Hepatocyte (in vitro differentiated cells): ENCODE results near the gene POC1A. TPM values are rescaled to one million over a fixed set of nuclear protein-coding genes. Genes with fewer than 3 reads are reported as not detected.
A peak's percentile ranks its signal among the peaks of the same experiment; 100 is the strongest.

Experiments used
- DNase-seq: peaks from one replicate; pipeline ENCODE4 v3.0.0-alpha.2; 2016; ENCODE audit warnings: low spot score
- H2AFZ ChIP-seq: fragments of 200-600 bp; sonication (generic); 2 replicates; pipeline ENCODE4 v1.6.0; 2016; ENCODE audit warnings: antibody characterized with exemption, mild to moderate bottlenecking
- H3K27ac ChIP-seq: fragments of 200-600 bp; sonication (generic); 2 replicates; pipeline ENCODE4 v1.5.1; 2016; ENCODE audit warnings: mild to moderate bottlenecking
- H3K27me3 ChIP-seq: fragments of 200-600 bp; sonication (generic); 2 replicates; pipeline ENCODE4 v1.6.1; 2016
- H3K36me3 ChIP-seq: fragments of 200-600 bp; sonication (generic); replicated peaks from 2 replicates; pipeline ENCODE4 v1.5.1; 2016; ENCODE audit warnings: low read depth; ENCODE audit not compliant: insufficient read depth
- H3K4me1 ChIP-seq: fragments of 200-600 bp; sonication (generic); 2 replicates; pipeline ENCODE4 v1.5.1; 2016; ENCODE audit warnings: mild to moderate bottlenecking, moderate library complexity; ENCODE audit not compliant: insufficient read depth
- H3K4me2 ChIP-seq: fragments of 200-600 bp; sonication (generic); 2 replicates; pipeline ENCODE4 v1.6.0; 2016
- H3K4me3 ChIP-seq: fragments of 200-600 bp; sonication (generic); 2 replicates; pipeline ENCODE4 v1.5.1; 2016; ENCODE audit warnings: mild to moderate bottlenecking
- H3K79me2 ChIP-seq: fragments of 200-600 bp; sonication (generic); 2 replicates; pipeline ENCODE4 v1.6.0; 2017; ENCODE audit warnings: mild to moderate bottlenecking
- H3K9me2 ChIP-seq: fragments of 200-600 bp; sonication (generic); replicated peaks from 2 replicates; pipeline ENCODE4 v1.6.0; 2017; ENCODE audit warnings: mild to moderate bottlenecking; ENCODE audit not compliant: insufficient read depth
- H3K9me3 ChIP-seq: fragments of 200-600 bp; sonication (generic); 2 replicates; pipeline ENCODE4 v1.5.1; 2016; ENCODE audit warnings: low read depth, mild to moderate bottlenecking
- H4K20me1 ChIP-seq: fragments of 200-600 bp; sonication (generic); 2 replicates; pipeline ENCODE4 v1.6.0; 2016; ENCODE audit warnings: mild to moderate bottlenecking; ENCODE audit not compliant: insufficient read depth, poor library complexity, severe bottlenecking
- EZH2 ChIP-seq: fragments of 200-600 bp; sonication (generic); IDR thresholded peaks from 2 replicates; pipeline ENCODE4 v1.6.1; 2016; ENCODE audit warnings: antibody characterized with exemption, mild to moderate bottlenecking, borderline replicate concordance
- EZH2phosphoT487 ChIP-seq: fragments of 200-600 bp; sonication (generic); IDR thresholded peaks from one replicate; pipeline ENCODE4 v1.6.1; 2018; ENCODE audit warnings: antibody characterized with exemption, mild to moderate bottlenecking, low read depth, moderate library complexity; ENCODE audit not compliant: unreplicated experiment, severe bottlenecking
- WGBS: methylation state at CpG from one replicate; pipeline ENCODE4 v1.1.6; 2016; ENCODE audit warnings: low lambda C conversion rate; ENCODE audit errors: missing lambda C conversion rate; 5-methylcytosine and 5-hydroxymethylcytosine counted together
- polyA plus RNA-seq: library from polyadenylated mRNA; unstranded; fragments of >200 nt; fragmentation: Nextera tagmentation; extraction: Ambion mirVana; gene quantifications from 2 replicates; pipeline ENCODE4 v1.2.1, GENCODE V29; 2016
- total RNA-seq: library from RNA; depleted of rRNA; stranded (reverse); fragments of >200 nt; gene quantifications from 2 replicates; pipeline ENCODE4 v1.2.3, GENCODE V29; 2014
- TF ChIP-seq, protein P1 (sequence below): fragments of 200-600 bp; sonication (generic); IDR thresholded peaks from 2 replicates; pipeline ENCODE4 v1.5.1; 2016; ENCODE audit warnings: antibody characterized with exemption, mild to moderate bottlenecking; ENCODE audit not compliant: poor library complexity

The POC1A gene
- total and polyA plus RNA-seq, 2 experiments from 2014 or later, result 2.6 to 3.7 TPM

DNA sequence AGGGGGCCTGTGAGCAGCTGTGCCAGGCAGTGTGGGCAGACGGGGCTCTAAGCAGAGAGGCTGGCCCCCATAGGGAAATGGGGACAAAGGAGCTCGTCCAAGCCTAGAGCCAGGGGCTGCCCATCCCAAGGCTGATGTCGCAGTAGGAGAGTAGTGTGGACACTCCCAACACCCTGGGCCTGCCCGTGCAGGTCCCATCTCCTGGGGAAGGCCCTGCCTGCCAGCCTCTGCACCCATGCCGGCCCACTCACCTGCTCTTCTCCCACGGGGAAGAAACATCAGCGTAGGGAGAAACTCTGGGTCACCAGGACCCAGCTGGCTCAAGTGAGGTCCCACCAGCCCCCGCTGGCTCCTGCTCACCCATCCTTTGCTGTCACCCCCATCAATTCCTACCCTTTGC, 87.2 kb downstream of the POC1A start:
- Histone ChIP-seq H4K20me1 (no peaks in the 10 kb centered on the region), H3K9me2 (no peaks in the 10 kb centered on the region), H3K4me1 (peaks cover 29% of the 10 kb centered on the region), H3K4me2 (peak overlapping the region; percentile 53), H3K27ac (peak overlapping the region; percentile 96), H3K9me3 (no peaks in the 10 kb centered on the region), H3K4me3 (no peak overlapping the region), H3K79me2 (no peaks in the 10 kb centered on the region), H2AFZ (no peak overlapping the region), H3K36me3 (no peaks in the 10 kb centered on the region), H3K27me3 (no peaks in the 10 kb centered on the region)
- 92% methylated on average over 8 of the region's 8 CpGs for WGBS
- no peak for DNase-seq
- TF ChIP-seq EZH2phosphoT487 (no peak), EZH2 (no peak)
- TF ChIP-seq, protein P1, sequence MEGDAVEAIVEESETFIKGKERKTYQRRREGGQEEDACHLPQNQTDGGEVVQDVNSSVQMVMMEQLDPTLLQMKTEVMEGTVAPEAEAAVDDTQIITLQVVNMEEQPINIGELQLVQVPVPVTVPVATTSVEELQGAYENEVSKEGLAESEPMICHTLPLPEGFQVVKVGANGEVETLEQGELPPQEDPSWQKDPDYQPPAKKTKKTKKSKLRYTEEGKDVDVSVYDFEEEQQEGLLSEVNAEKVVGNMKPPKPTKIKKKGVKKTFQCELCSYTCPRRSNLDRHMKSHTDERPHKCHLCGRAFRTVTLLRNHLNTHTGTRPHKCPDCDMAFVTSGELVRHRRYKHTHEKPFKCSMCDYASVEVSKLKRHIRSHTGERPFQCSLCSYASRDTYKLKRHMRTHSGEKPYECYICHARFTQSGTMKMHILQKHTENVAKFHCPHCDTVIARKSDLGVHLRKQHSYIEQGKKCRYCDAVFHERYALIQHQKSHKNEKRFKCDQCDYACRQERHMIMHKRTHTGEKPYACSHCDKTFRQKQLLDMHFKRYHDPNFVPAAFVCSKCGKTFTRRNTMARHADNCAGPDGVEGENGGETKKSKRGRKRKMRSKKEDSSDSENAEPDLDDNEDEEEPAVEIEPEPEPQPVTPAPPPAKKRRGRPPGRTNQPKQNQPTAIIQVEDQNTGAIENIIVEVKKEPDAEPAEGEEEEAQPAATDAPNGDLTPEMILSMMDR, result no peak

DNA sequence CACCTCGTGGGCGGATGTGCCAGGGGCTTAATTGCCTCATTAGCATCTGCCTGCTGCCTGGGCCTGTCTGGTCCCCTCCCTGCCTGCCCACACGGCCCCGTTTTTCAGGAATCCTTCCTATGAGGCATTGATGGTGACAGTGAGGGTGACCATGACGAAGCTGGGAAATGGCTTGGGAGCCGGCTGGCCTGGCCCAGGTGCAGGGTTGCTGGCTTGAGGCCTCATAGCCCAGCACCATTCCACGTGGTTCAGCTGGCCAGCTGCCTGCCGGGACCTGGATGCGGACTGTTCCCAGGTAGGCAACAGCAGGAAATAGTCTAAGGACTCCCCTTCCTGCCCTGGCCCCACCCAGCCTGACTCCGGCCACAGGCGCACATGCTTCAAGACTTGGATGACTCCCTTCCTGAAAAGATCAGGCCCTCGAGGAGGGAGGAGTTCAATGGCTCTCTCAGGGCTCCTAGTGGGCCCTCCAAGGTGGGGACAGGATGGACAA, 88.9 kb downstream of the POC1A start:
- Histone ChIP-seq H3K9me2 (no peaks in the 10 kb centered on the region), H3K79me2 (no peaks in the 10 kb centered on the region), H3K4me3 (no peak overlapping the region), H4K20me1 (no peaks in the 10 kb centered on the region), H3K27ac (no peak overlapping the region), H3K36me3 (no peaks in the 10 kb centered on the region), H3K4me2 (no peak overlapping the region), H3K27me3 (no peaks in the 10 kb centered on the region), H2AFZ (no peak overlapping the region), H3K9me3 (no peaks in the 10 kb centered on the region), H3K4me1 (peaks cover 29% of the 10 kb centered on the region)
- no peak for DNase-seq
- TF ChIP-seq, protein P1, result no peak
- no peak for TF ChIP-seq EZH2
- TF ChIP-seq EZH2phosphoT487, result no peak
- WGBS, result 88% methylated on average over 12 of the region's 12 CpGs

DNA sequence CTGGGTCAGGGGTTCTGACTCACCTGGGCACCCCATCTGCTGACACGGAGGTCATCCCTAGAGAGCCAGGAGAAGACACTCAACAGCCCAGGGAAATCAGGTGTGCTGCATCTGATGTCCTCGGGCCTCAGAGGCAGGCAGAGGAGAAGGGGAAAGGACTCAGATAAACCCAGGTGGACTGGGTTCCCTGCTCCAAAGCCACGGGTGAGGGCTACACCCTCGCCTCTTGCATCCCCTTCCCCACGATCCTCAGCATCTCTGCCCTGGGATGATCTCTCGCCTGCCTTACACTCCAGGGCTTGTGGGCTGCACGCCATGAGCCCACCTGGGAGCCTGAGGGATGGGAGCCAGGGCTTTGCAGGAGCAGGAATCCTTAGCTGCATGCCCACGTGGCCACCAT, 89.7 kb downstream of the POC1A start:
- WGBS, result 96% methylated on average over 8 of the region's 8 CpGs
- TF ChIP-seq EZH2, result no peak
- TF ChIP-seq, protein P1, result no peak
- TF ChIP-seq EZH2phosphoT487, result no peak

More for the DNA sequence above, 89.7 kb downstream of the POC1A start:
- no peaks in the 10 kb centered on the region for H3K9me2 ChIP-seq
- no peaks in the 10 kb centered on the region for H3K27me3 ChIP-seq
- H3K9me3 ChIP-seq, result no peaks in the 10 kb centered on the region
- no peaks in the 10 kb centered on the region for H3K36me3 ChIP-seq
- H3K79me2 ChIP-seq, result no peaks in the 10 kb centered on the region
- H3K4me2 ChIP-seq, result no peak overlapping the region
- no peak for DNase-seq
- no peaks in the 10 kb centered on the region for H4K20me1 ChIP-seq
- H3K4me3 ChIP-seq, result no peak overlapping the region
- no peak overlapping the region for H2AFZ ChIP-seq
- peaks cover 25% of the 10 kb centered on the region for H3K4me1 ChIP-seq
- no peak overlapping the region for H3K27ac ChIP-seq
